Peyer's patch (tissue), 4 donors: Measurements from ENCODE around the gene BCL2L11.

Experiments
- POLR2A ChIP-seq, 2 donors: fragments of 450-650 bp; IDR thresholded peaks; one replicate each; pipeline ENCODE4 v1.5.1; 2017; ENCODE audit warnings: antibody characterized with exemption in 2 of 2, mild to moderate bottlenecking in 2 of 2, moderate library complexity in 2 of 2
- TF ChIP-seq, protein P1 (sequence below), 6 experiments: fragments of 450-650 bp in 4 of 6; fragments of 200-600 bp in 2 of 6; sonication (generic) in 1 of 6; IDR thresholded peaks; one replicate each; pipeline ENCODE4 v1.5.1; 2017 to 2019; ENCODE audit warnings: antibody characterized with exemption in 6 of 6, mild to moderate bottlenecking in 3 of 6, moderate library complexity in 1 of 6

- TF ChIP-seq, protein P1, sequence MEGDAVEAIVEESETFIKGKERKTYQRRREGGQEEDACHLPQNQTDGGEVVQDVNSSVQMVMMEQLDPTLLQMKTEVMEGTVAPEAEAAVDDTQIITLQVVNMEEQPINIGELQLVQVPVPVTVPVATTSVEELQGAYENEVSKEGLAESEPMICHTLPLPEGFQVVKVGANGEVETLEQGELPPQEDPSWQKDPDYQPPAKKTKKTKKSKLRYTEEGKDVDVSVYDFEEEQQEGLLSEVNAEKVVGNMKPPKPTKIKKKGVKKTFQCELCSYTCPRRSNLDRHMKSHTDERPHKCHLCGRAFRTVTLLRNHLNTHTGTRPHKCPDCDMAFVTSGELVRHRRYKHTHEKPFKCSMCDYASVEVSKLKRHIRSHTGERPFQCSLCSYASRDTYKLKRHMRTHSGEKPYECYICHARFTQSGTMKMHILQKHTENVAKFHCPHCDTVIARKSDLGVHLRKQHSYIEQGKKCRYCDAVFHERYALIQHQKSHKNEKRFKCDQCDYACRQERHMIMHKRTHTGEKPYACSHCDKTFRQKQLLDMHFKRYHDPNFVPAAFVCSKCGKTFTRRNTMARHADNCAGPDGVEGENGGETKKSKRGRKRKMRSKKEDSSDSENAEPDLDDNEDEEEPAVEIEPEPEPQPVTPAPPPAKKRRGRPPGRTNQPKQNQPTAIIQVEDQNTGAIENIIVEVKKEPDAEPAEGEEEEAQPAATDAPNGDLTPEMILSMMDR (IDR thresholded peaks at IDR 0.05), result no peak
- TF ChIP-seq POLR2A (IDR thresholded peaks at IDR 0.05), result no peak
Measured at GRCh38 chr2:111160758-111161157, 40.0 kb downstream of the BCL2L11 start.
